ENCODE data around the gene LDLR. TPM values are rescaled to one million over a fixed set of nuclear protein-coding genes. Genes with fewer than 3 reads are reported as not detected.

The LDLR gene
- total RNA-seq, 1 donor from 2014 or later, result 39.3 TPM

GRCh38 chr19:11050323-11051114, 38.7 kb upstream of the LDLR start:
- no peaks in the 10 kb centered on the region for H3K79me2 ChIP-seq (ENCODE audit: low read depth)
- peaks cover 14% of the 10 kb centered on the region for H4K20me1 ChIP-seq (ENCODE audit: low read depth)
- Mint-ChIP-seq H3K4me1 (no peaks in the 10 kb centered on the region), H3K4me3 (no peak overlapping the region), H3K27me3 (ENCODE audit: insufficient read depth, low read depth) (peaks cover 2% of the 10 kb centered on the region), H3K36me3 (peaks cover 23% of the 10 kb centered on the region), H3K9me3 (no peaks in the 10 kb centered on the region), H3K27ac (no peak overlapping the region)
- no peaks in the 10 kb centered on the region for H3K4me1 ChIP-seq
- H3K27me3 ChIP-seq, result no peaks in the 10 kb centered on the region
- H3K27ac ChIP-seq, result no peak overlapping the region
- H3K4me3 ChIP-seq, result no peak overlapping the region
- DNase-seq (ENCODE audit: low spot score), result no peak
- no peaks in the 10 kb centered on the region for H3F3A ChIP-seq (ENCODE audit: low read depth)
- H3K4me2 ChIP-seq, result no peak overlapping the region
- H2AFZ ChIP-seq (replicated peaks), result no peak overlapping the region
- no peaks in the 10 kb centered on the region for H3K9me3 ChIP-seq (ENCODE audit: low read depth)
- TF ChIP-seq EZH2phosphoT487 (IDR thresholded peaks at IDR 0.05), result no peak
- no peak for TF ChIP-seq CTCF (IDR thresholded peaks at IDR 0.05)
- TF ChIP-seq EZH2 (IDR thresholded peaks at IDR 0.05), result no peak
- no peak overlapping the region for H3K9ac ChIP-seq
- no peaks in the 10 kb centered on the region for H3K36me3 ChIP-seq

GRCh38 chr19:11053817-11054195, 35.5 kb upstream of the LDLR start:
- no peak for DNase-seq (ENCODE audit: low spot score)
- H3K4me3 ChIP-seq, result no peak overlapping the region
- Mint-ChIP-seq H3K4me1 (no peaks in the 10 kb centered on the region), H3K27ac (no peak overlapping the region), H3K9me3 (no peaks in the 10 kb centered on the region), H3K4me3 (no peak overlapping the region), H3K36me3 (peaks cover 20% of the 10 kb centered on the region), H3K27me3 (ENCODE audit: insufficient read depth, low read depth) (peaks cover 2% of the 10 kb centered on the region)
- H3K36me3 ChIP-seq, result no peaks in the 10 kb centered on the region
- no peak overlapping the region for H2AFZ ChIP-seq (replicated peaks)
- H3K27ac ChIP-seq, result no peak overlapping the region
- H3K9me3 ChIP-seq (ENCODE audit: low read depth), result no peaks in the 10 kb centered on the region
- H3K4me1 ChIP-seq, result no peaks in the 10 kb centered on the region
- no peak overlapping the region for H3K9ac ChIP-seq
- no peaks in the 10 kb centered on the region for H3K79me2 ChIP-seq (ENCODE audit: low read depth)
- TF ChIP-seq EZH2phosphoT487 (IDR thresholded peaks at IDR 0.05) (no peak), EZH2 (IDR thresholded peaks at IDR 0.05) (no peak), CTCF (IDR thresholded peaks at IDR 0.05) (no peak)
- H4K20me1 ChIP-seq (ENCODE audit: low read depth), result peaks cover 14% of the 10 kb centered on the region
- H3K4me2 ChIP-seq, result no peak overlapping the region
- H3F3A ChIP-seq (ENCODE audit: low read depth), result no peaks in the 10 kb centered on the region
- no peaks in the 10 kb centered on the region for H3K27me3 ChIP-seq

GRCh38 chr19:11054200-11054599, 35.1 kb upstream of the LDLR start:
- H3K9me3 Mint-ChIP-seq, result no peaks in the 10 kb centered on the region
- H3F3A ChIP-seq (ENCODE audit: low read depth), result no peaks in the 10 kb centered on the region
- H3K9ac ChIP-seq, result no peak overlapping the region
- H3K27me3 Mint-ChIP-seq (ENCODE audit: insufficient read depth, low read depth), result peaks cover 2% of the 10 kb centered on the region
- H2AFZ ChIP-seq (replicated peaks), result no peak overlapping the region
- no peak overlapping the region for H3K4me3 ChIP-seq
- H3K9me3 ChIP-seq (ENCODE audit: low read depth), result no peaks in the 10 kb centered on the region
- H3K36me3 Mint-ChIP-seq, result peaks cover 21% of the 10 kb centered on the region
- TF ChIP-seq CTCF (IDR thresholded peaks at IDR 0.05), result no peak
- TF ChIP-seq EZH2 (IDR thresholded peaks at IDR 0.05), result no peak
- no peak for TF ChIP-seq EZH2phosphoT487 (IDR thresholded peaks at IDR 0.05)
- no peak overlapping the region for H3K27ac ChIP-seq
- peaks cover 14% of the 10 kb centered on the region for H4K20me1 ChIP-seq (ENCODE audit: low read depth)
- no peak overlapping the region for H3K4me2 ChIP-seq
- H3K36me3 ChIP-seq, result no peaks in the 10 kb centered on the region
- no peaks in the 10 kb centered on the region for H3K27me3 ChIP-seq
- DNase-seq (ENCODE audit: low spot score), result no peak
- H3K27ac Mint-ChIP-seq, result no peak overlapping the region
- no peak overlapping the region for H3K4me3 Mint-ChIP-seq
- no peaks in the 10 kb centered on the region for H3K79me2 ChIP-seq (ENCODE audit: low read depth)
- no peaks in the 10 kb centered on the region for H3K4me1 Mint-ChIP-seq
- H3K4me1 ChIP-seq, result no peaks in the 10 kb centered on the region
